LNCaP clone FGC (cell line): ENCODE results near the gene VAV2.

Experiments
- DNase-seq: peaks from one replicate; pipeline ENCODE4 v3.0.0-alpha.2; 2011; ENCODE audit warnings: low read depth
- H3K4me3 ChIP-seq: 2 replicates; pipeline ENCODE4 v1.5.1; 2011; ENCODE audit warnings: mild to moderate bottlenecking, low read depth, low read length, control low read depth
- CTCF ChIP-seq: IDR thresholded peaks from 2 replicates; pipeline ENCODE4 v1.5.1; 2012; ENCODE audit warnings: mild to moderate bottlenecking; ENCODE audit not compliant: control insufficient read depth, insufficient read depth; ENCODE audit errors: extremely low read depth

Gene VAV2

GRCh38 chr9:133715295-133715865 lies 276.7 kb downstream of the VAV2 start:
- DNase-seq: no peak
- no peak for TF ChIP-seq CTCF
- H3K4me3 ChIP-seq: no peak overlapping the region

GRCh38 chr9:133714606-133715294 lies 277.4 kb downstream of the VAV2 start:
- no peak for DNase-seq
- TF ChIP-seq CTCF: no peak
- H3K4me3 ChIP-seq: no peak overlapping the region

- H3K4me3 ChIP-seq: no peak overlapping the region
- DNase-seq: no peak
- no peak for TF ChIP-seq CTCF
Observed at GRCh38 chr9:133713960-133714495, 278.1 kb downstream of the VAV2 start.

- no peak overlapping the region for H3K4me3 ChIP-seq
- DNase-seq: no peak
- TF ChIP-seq CTCF: no peak
Observed at GRCh38 chr9:133713150-133713959, 278.8 kb downstream of the VAV2 start.

- no peak for DNase-seq
- TF ChIP-seq CTCF: no peak
- H3K4me3 ChIP-seq: no peak overlapping the region
Observed at GRCh38 chr9:133712221-133713100, 279.7 kb downstream of the VAV2 start.
